Measurements from ENCODE around the gene TPM4. TPM values are rescaled to one million over a fixed set of nuclear protein-coding genes. Genes with fewer than 3 reads are reported as not detected.
"Not testable (repeated sequence)": the region's sequence is repeated elsewhere in the genome, so short reads cannot be mapped to it uniquely, and the experiment has no call there.

The TPM4 gene
- total RNA-seq, 1 donor from 2014 or later: 95.4 TPM

- intact Hi-C loops (cut with DNase I): no loop called here
- DNase-seq (ENCODE audit: low spot score): no peak
Observed at GRCh38 chr19:16116067-16116466, 39.8 kb downstream of the TPM4 start.

DNA sequence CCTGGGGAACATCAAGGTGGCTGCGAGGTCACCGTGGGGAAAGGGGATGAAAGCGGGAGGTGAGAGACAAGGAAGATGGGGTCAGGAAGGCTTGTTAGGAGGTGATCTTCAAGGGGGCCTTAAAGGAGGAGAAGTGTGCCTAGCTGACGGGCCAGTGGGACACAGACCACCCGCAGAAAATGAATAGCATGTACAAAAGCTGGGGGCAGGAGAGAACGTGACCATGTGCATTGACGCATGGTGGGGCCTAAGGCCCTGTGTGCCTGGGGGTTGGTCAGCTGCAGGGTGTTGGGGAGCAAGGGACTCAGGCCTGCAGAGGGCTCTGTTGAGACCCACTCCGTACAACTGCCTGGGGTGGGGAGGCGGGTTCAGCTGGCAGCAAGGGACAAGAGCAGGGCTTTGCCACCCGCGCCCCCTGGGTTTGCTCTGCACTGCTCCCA, 41.3 kb downstream of the TPM4 start:
- intact Hi-C loops (cut with DNase I): no loop called here
- no peak for DNase-seq (ENCODE audit: low spot score)

DNA sequence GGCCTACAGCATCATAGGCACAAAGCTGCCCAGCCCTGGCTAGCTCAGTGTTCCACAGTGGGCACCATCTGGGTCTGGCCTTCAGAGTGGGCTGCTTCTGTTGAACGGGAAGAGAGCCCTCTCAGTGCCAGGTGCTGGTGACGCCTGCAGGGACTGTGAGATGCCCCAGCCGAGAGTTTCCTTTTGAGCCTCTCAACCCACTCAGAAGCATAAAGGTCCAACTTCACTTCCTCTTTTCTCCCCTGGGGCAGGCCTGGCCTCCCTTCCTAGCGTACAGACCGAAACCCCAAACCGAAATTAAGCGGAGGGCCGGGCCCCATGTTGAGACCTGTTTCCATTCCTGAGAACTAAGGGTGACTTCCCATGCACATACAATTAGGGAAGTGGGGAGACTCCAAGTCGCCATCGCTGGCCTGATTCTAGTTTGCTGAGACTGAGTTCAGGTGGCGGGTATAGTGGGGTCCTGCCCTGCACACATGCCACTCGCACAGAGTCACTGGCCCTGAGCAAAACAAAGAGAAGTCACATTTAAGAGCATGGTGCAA, 42.3 kb downstream of the TPM4 start:
- intact Hi-C loops (cut with DNase I): no loop called here
- DNase-seq (ENCODE audit: low spot score): peak; percentile 78

GRCh38 chr19:16119075-16119857, 43.0 kb downstream of the TPM4 start:
- DNase-seq (ENCODE audit: low spot score); intact Hi-C loops (cut with DNase I): not testable (repeated sequence)

- intact Hi-C loops (cut with DNase I): no loop called here
- DNase-seq (ENCODE audit: low spot score): no peak
Observed at GRCh38 chr19:16121141-16121540, 44.8 kb downstream of the TPM4 start.

DNA sequence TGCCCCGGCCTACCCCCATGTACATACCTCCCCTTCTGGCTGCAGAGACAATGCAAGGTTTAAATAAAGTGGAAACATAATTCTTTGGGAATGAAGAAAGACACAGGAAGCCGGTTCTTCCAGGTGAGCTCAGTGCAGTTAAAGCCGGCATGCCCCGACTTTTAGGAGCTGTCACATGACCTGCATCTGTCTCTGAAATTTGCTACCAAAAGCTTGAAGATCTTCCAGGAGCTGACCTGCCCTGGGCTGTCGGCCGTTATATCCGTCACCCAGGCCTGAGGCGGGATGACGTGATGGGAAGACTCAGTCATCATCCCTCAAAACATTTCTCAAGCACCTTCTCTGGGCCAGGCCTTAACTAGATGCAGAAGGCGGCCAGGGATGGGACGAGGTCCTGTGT, 45.7 kb downstream of the TPM4 start:
- intact Hi-C loops (cut with DNase I): no loop called here
- no peak for DNase-seq (ENCODE audit: low spot score)

GRCh38 chr19:16124953-16125352, 48.7 kb downstream of the TPM4 start:
- DNase-seq (ENCODE audit: low spot score): no peak
- intact Hi-C loops (cut with DNase I): no loop called here

GRCh38 chr19:16125737-16126495, 49.6 kb downstream of the TPM4 start:
- DNase-seq (ENCODE audit: low spot score): no peak
- intact Hi-C loops (cut with DNase I): no loop called here

DNA sequence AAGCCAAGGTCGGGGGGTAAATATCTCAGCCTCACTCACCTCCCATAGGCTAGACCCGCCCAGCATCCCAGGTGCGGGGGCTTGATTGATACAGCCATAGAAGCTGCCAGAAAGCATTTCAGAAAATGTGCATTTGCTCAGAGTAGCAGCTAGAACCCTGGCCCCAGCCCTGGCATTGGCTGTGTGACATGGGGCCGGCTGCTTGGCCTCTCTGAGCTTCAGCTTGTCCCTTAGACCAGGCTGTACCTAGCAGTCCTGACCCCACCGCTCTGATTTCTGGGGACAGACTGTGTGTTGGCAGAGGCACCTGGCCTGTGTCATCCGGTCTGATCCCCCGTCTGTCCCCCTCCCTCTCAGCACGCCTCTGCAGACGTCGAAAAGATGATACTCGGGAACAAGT, 50.8 kb downstream of the TPM4 start:
- intact Hi-C loops (cut with DNase I): no loop called here
- no peak for DNase-seq (ENCODE audit: low spot score)

GRCh38 chr19:16127776-16128371, 51.6 kb downstream of the TPM4 start:
- intact Hi-C loops (cut with DNase I): no loop called here
- DNase-seq (ENCODE audit: low spot score): no peak

DNA sequence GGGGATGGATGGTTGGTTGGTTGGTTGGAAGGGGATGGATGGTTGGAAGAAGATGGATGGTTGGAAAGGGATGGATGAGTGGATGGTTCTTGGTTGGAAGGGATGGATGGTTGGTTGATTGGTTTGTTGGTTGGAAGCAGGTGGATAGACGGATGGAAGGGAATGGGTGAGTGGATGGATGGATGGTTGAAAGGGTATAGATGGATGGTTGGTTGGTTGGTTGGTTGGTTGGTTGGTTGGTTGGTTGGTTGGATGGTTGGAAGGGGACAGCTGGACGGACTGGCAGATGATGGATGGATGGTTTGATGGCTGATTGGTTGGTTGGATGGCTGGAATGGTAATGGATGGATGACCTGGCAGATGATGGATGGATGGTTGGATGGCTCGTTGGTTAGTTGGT, 55.4 kb downstream of the TPM4 start:
- intact Hi-C loops (cut with DNase I): no loop called here
- DNase-seq (ENCODE audit: low spot score): no peak

GRCh38 chr19:16133818-16134217, 57.5 kb downstream of the TPM4 start:
- intact Hi-C loops (cut with DNase I): no loop called here
- no peak for DNase-seq (ENCODE audit: low spot score)

- DNase-seq (ENCODE audit: low spot score): no peak
- intact Hi-C loops (cut with DNase I): no loop called here
Observed at GRCh38 chr19:16134510-16134909, 58.2 kb downstream of the TPM4 start.

DNA sequence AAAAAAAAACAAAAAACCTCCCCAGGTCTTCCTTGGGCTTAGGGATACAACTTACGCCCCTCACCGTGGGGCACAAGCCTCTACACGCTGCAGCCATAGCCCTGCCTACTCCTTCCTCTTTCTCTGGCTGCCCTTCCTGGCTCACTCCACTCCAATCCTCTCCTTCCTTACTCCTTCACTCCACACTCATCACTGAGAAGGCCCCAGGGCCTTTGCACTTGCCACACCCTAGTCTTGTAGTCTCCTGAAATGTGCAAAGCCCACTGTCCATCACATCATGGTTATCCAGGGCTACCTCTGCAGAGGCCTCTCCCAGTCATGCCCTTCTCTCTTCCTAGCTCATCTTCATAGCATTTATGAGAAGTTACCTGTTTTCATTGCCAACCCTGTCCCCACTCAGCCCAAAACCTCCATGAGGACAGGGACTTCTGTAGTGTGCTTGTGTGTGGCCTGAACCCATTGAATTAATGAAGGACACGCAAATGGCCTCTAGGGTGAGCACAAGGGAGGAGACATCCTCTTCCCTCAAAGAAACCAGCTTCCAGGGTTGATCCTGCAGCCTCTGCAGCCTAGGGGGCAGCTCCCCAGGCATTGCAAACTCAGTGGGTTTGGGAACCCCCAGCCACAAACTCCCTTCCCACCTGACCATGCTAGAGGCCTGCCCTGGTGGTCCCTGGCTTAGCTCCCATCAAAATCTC, 59.3 kb downstream of the TPM4 start:
- no peak for DNase-seq (ENCODE audit: low spot score)
- intact Hi-C loops (cut with DNase I): no loop called here

DNA sequence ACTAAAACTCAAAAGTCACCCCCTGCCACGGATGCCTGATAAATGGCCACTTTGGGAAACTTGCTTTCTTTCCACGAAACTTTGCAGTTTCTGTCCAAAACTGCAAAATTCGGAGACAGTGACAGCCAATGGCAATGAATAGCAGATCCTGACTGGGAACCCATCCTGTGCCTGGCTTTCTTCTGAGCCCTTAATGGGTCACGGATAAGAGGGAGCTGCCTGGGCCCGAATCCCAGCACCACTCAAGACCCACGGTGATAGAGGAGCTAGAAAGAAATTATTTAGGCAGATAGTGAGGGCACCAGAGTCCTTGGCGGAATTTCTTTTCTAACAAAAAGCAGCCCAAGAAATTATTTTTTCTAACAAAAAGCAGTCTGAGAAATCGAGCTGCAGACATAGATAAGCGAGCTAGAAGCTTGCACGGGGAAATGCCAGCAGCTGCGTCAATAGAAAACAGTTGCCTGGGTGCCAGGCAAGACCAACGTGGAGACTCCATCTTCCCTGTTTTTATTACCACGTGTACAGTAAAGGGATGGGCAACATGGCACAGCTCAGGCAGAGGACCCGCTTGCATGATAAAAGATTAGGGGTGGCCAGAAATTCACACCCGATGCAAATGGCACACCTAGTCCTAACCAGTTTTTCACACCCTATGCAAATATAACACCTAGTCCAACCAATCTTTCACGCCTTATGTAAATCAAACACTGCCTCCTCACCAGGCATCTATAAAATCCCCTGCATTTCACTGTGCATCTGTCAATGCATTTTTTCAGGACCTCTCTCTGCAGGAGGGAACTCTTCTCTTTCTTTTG, 60.1 kb downstream of the TPM4 start:
- intact Hi-C loops (cut with DNase I): no loop called here
- DNase-seq (ENCODE audit: low spot score): no peak

DNA sequence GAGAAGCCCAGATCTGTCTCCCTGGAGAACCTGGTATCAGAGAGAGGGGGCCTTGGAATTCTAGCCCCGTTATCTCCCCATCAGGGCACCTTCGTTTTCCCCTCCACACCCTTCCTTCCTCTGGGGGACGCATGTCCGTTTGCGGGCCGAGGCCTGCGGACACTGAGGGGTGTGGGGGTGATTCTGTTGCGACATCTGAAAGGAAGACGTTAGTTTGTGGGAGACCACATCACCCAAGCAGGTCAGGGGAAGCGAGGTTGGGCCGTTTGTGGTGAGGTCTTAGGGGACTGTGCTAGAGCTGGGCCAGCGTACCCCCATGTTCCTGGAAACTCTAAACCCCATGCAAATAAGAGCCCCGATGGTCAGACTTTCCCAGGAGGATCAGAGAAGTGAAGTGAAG, 63.5 kb downstream of the TPM4 start:
- intact Hi-C loops (cut with DNase I): no loop called here
- DNase-seq (ENCODE audit: low spot score): no peak

- intact Hi-C loops (cut with DNase I): no loop called here
- no peak for DNase-seq (ENCODE audit: low spot score)
Observed at GRCh38 chr19:16141043-16141442, 64.7 kb downstream of the TPM4 start.

- intact Hi-C loops (cut with DNase I): no loop called here
- DNase-seq (ENCODE audit: low spot score): no peak
Observed at GRCh38 chr19:16142032-16142580, 65.8 kb downstream of the TPM4 start.

All from cardiac septum (tissue), 1 donor.